HG02678 (cell line): ENCODE measurements around the gene ATXN1.

Experiments
- ATAC-seq: cut with Tn5 transposase; IDR thresholded peaks from one replicate; pipeline ENCODE4 v1.9.1; 2021; ENCODE audit warnings: mild to moderate bottlenecking, moderate library complexity; ENCODE audit not compliant: unreplicated experiment

The ATXN1 gene

GRCh38 chr6:16488813-16489212 lies 272.4 kb downstream of the ATXN1 start:
- no peak for ATAC-seq

- ATAC-seq, result no peak
Observed at GRCh38 chr6:16487996-16488674, 273.1 kb downstream of the ATXN1 start.

- no peak for ATAC-seq
Observed at GRCh38 chr6:16486661-16487060, 274.6 kb downstream of the ATXN1 start.

GRCh38 chr6:16483315-16483875 lies 277.9 kb downstream of the ATXN1 start:
- ATAC-seq, result peak; percentile 69

GRCh38 chr6:16482702-16483314 lies 278.5 kb downstream of the ATXN1 start:
- peak; percentile 6 for ATAC-seq

- no peak for ATAC-seq
Observed at GRCh38 chr6:16481697-16482399, 279.4 kb downstream of the ATXN1 start.

GRCh38 chr6:16480763-16481560 lies 280.3 kb downstream of the ATXN1 start:
- ATAC-seq, result no peak

- ATAC-seq, result no peak
Observed at GRCh38 chr6:16477367-16478149, 283.7 kb downstream of the ATXN1 start.

GRCh38 chr6:16476861-16477260 lies 284.4 kb downstream of the ATXN1 start:
- no peak for ATAC-seq

GRCh38 chr6:16475494-16475781 lies 285.8 kb downstream of the ATXN1 start:
- no peak for ATAC-seq

GRCh38 chr6:16474772-16475493 lies 286.3 kb downstream of the ATXN1 start:
- ATAC-seq, result peak; percentile 27

GRCh38 chr6:16473908-16474771 lies 287.1 kb downstream of the ATXN1 start:
- ATAC-seq, result no peak

- peak; percentile 51 for ATAC-seq
Observed at GRCh38 chr6:16473184-16473907, 287.9 kb downstream of the ATXN1 start.

- no peak for ATAC-seq
Observed at GRCh38 chr6:16472349-16473069, 288.8 kb downstream of the ATXN1 start.

GRCh38 chr6:16471910-16472297 lies 289.4 kb downstream of the ATXN1 start:
- no peak for ATAC-seq

GRCh38 chr6:16471222-16471909 lies 289.9 kb downstream of the ATXN1 start:
- peak; percentile 44 for ATAC-seq
